Myocyte (in vitro differentiated cells): ENCODE results near the gene COL6A1. TPM values are rescaled to one million over a fixed set of nuclear protein-coding genes. Genes with fewer than 3 reads are reported as not detected.

ENCODE experiments used
- DNase-seq: peaks from one replicate; pipeline ENCODE4 v3.0.0-alpha.2; 2012; ENCODE audit warnings: low read depth
- total RNA-seq: library from RNA; depleted of rRNA; stranded (reverse); fragments of >200 nt; gene quantifications from 2 replicates; pipeline ENCODE4 v1.2.3, GENCODE V29; 2014

Gene COL6A1
- total RNA-seq, 1 donor from 2014 or later, result 678 TPM

- peak; percentile 32 for DNase-seq
Observed at GRCh38 chr21:45994086-45994661, 12.6 kb downstream of the COL6A1 start.

- DNase-seq, result no peak
Observed at GRCh38 chr21:45994759-45995685, 13.5 kb downstream of the COL6A1 start.

- DNase-seq, result no peak
Observed at GRCh38 chr21:45995686-45996179, 14.2 kb downstream of the COL6A1 start.

GRCh38 chr21:45996311-45997204, 15.0 kb downstream of the COL6A1 start:
- DNase-seq, result no peak

GRCh38 chr21:45997205-45997494, 15.6 kb downstream of the COL6A1 start:
- no peak for DNase-seq

- no peak for DNase-seq
Observed at GRCh38 chr21:45997495-45998275, 16.1 kb downstream of the COL6A1 start.

- no peak for DNase-seq
Observed at GRCh38 chr21:45998276-45998701, 16.7 kb downstream of the COL6A1 start.

GRCh38 chr21:45998871-45999580, 17.5 kb downstream of the COL6A1 start:
- no peak for DNase-seq

GRCh38 chr21:45999581-46000181, 18.1 kb downstream of the COL6A1 start:
- no peak for DNase-seq

GRCh38 chr21:46000182-46000730, 18.7 kb downstream of the COL6A1 start:
- no peak for DNase-seq

GRCh38 chr21:46000731-46001641, 19.4 kb downstream of the COL6A1 start:
- DNase-seq, result no peak

- DNase-seq, result no peak
Observed at GRCh38 chr21:46001821-46002681, 20.5 kb downstream of the COL6A1 start.

GRCh38 chr21:46002841-46003574, 21.4 kb downstream of the COL6A1 start:
- no peak for DNase-seq

- no peak for DNase-seq
Observed at GRCh38 chr21:46003575-46004007, 22.0 kb downstream of the COL6A1 start.

- no peak for DNase-seq
Observed at GRCh38 chr21:46004168-46004861, 22.7 kb downstream of the COL6A1 start.

- peak; percentile 66 for DNase-seq
Observed at GRCh38 chr21:46005081-46005480, 23.5 kb downstream of the COL6A1 start.
